HepG2 (cell line): ENCODE results near the gene BPHL. TPM values are rescaled to one million over a fixed set of nuclear protein-coding genes. Genes with fewer than 3 reads are reported as not detected.

Experiments used
- CTCF ChIP-seq: sonication (generic); formaldehyde crosslinking; IDR thresholded peaks from 2 replicates; pipeline ENCODE4 v1.5.0; 2020; ENCODE audit warnings: mild to moderate bottlenecking, missing genetic modification reagents, moderate library complexity
- FOXK1 ChIP-seq: sonication (generic); formaldehyde crosslinking; IDR thresholded peaks from 2 replicates; pipeline ENCODE4 v1.4.0; 2020; ENCODE audit warnings: low read depth, missing genetic modification reagents, borderline replicate concordance
- FOXO4 ChIP-seq: sonication (generic); formaldehyde crosslinking; conservative IDR thresholded peaks from 2 replicates; pipeline ENCODE4 v1.8.1; 2023; ENCODE audit warnings: missing genetic modification reagents
- IRX3 ChIP-seq: sonication (generic); formaldehyde crosslinking; IDR thresholded peaks from 2 replicates; pipeline ENCODE4 v1.8.1; 2023; ENCODE audit warnings: mild to moderate bottlenecking, low read depth, missing genetic modification reagents, borderline replicate concordance
- KAT8 ChIP-seq: IDR thresholded peaks from 2 replicates; pipeline ENCODE4 v1.6.1; 2016; ENCODE audit warnings: missing genetic modification reagents, missing compliant biosample characterization
- MED8 ChIP-seq: sonication (generic); formaldehyde crosslinking; IDR thresholded peaks from 2 replicates; pipeline ENCODE4 v1.8.1; 2023; ENCODE audit warnings: mild to moderate bottlenecking, missing genetic modification reagents; ENCODE audit not compliant: insufficient replicate concordance
- NR2F6 ChIP-seq, 2 experiments: IDR thresholded peaks; 2 replicates each; pipeline ENCODE4 v1.6.1; 2016; ENCODE audit warnings: antibody characterized with exemption in 1 of 2, mild to moderate bottlenecking in 1 of 2
- PCBP1 ChIP-seq: fragments of 200-400 bp; formaldehyde crosslinking; IDR thresholded peaks from 2 replicates; pipeline ENCODE4 v1.6.1; 2017; ENCODE audit warnings: mild to moderate bottlenecking, low read depth, low read length, borderline replicate concordance
- PITX1 ChIP-seq: sonication (generic); formaldehyde crosslinking; IDR thresholded peaks from 2 replicates; pipeline ENCODE4 v1.5.1; 2020; ENCODE audit warnings: mild to moderate bottlenecking, missing genetic modification reagents
- POGZ ChIP-seq: sonication (generic); formaldehyde crosslinking; IDR thresholded peaks from 2 replicates; pipeline ENCODE4 v1.4.0; 2020; ENCODE audit warnings: mild to moderate bottlenecking, missing genetic modification reagents
- PTBP1 ChIP-seq: fragments of 200-400 bp; formaldehyde crosslinking; IDR thresholded peaks from 2 replicates; pipeline ENCODE4 v1.6.1; 2018; ENCODE audit warnings: low read length, low read depth; ENCODE audit not compliant: poor library complexity, severe bottlenecking
- SPEN ChIP-seq: sonication (generic); formaldehyde crosslinking; IDR thresholded peaks from 2 replicates; pipeline ENCODE4 v1.5.1; 2020; ENCODE audit warnings: low read depth, mild to moderate bottlenecking, missing genetic modification reagents
- THAP9 ChIP-seq: sonication (generic); formaldehyde crosslinking; IDR thresholded peaks from 2 replicates; pipeline ENCODE4; 2020; ENCODE audit warnings: missing genetic modification reagents, mild to moderate bottlenecking, borderline replicate concordance
- ZNF230 ChIP-seq: sonication (generic); formaldehyde crosslinking; IDR thresholded peaks from 2 replicates; pipeline ENCODE4 v1.4.0; 2020; ENCODE audit warnings: mild to moderate bottlenecking, missing genetic modification reagents
- ZNF558 ChIP-seq: sonication (generic); formaldehyde crosslinking; IDR thresholded peaks from 2 replicates; pipeline ENCODE4 v1.9.0; 2022; ENCODE audit warnings: mild to moderate bottlenecking, missing genetic modification reagents, borderline replicate concordance
- ZNF598 ChIP-seq: sonication (generic); formaldehyde crosslinking; IDR thresholded peaks from 2 replicates; pipeline ENCODE4 v1.5.1; 2020; ENCODE audit warnings: mild to moderate bottlenecking, missing genetic modification reagents, borderline replicate concordance
- ZNF607 ChIP-seq: sonication (generic); formaldehyde crosslinking; IDR thresholded peaks from 2 replicates; pipeline ENCODE4 v1.5.1; 2020; ENCODE audit warnings: missing genetic modification reagents, mild to moderate bottlenecking, borderline replicate concordance
- ZNF672 ChIP-seq: sonication (generic); formaldehyde crosslinking; IDR thresholded peaks from 2 replicates; pipeline ENCODE4 v1.8.1; 2022; ENCODE audit warnings: missing genetic modification reagents
- ZNF839 ChIP-seq: sonication (generic); formaldehyde crosslinking; IDR thresholded peaks from 2 replicates; pipeline ENCODE4 v1.4.0; 2020; ENCODE audit warnings: missing genetic modification reagents, mild to moderate bottlenecking, borderline replicate concordance
- ZSCAN20 ChIP-seq: sonication (generic); formaldehyde crosslinking; IDR thresholded peaks from 2 replicates; pipeline ENCODE4 v1.4.0; 2020; ENCODE audit warnings: missing genetic modification reagents, mild to moderate bottlenecking, borderline replicate concordance
- ZSCAN31 ChIP-seq: sonication (generic); formaldehyde crosslinking; IDR thresholded peaks from 2 replicates; pipeline ENCODE4 v1.5.0; 2020; ENCODE audit warnings: low read depth, mild to moderate bottlenecking, missing genetic modification reagents
- polyA plus RNA-seq, 8 experiments: library from polyadenylated mRNA; depleted of rRNA in 3 of 8; stranded (reverse) in 7 of 8; unstranded in 1 of 8; fragments of >200 nt; fragmentation: Illumina TruSeq in 4 of 8; extraction: Trizol in 4 of 8; gene quantifications; 2 replicates each; pipeline versions ENCODE4 v1.2.1 to v1.2.3, GENCODE V29; 2011 to 2016; ENCODE audit warnings: low read depth in 4 of 8, missing spikeins in 1 of 8, mixed read lengths in 1 of 8; ENCODE audit not compliant: insufficient read depth in 1 of 8
- total RNA-seq, 5 experiments: library from RNA; depleted of rRNA; stranded (reverse); fragments of >200 nt; fragmentation: Illumina TruSeq; extraction: Trizol; gene quantifications; 2 replicates each; pipeline ENCODE4 v1.2.3, GENCODE V29; 2016; ENCODE audit warnings: low read depth in 1 of 5
- TF ChIP-seq, protein P1 (sequence below): sonication (generic); formaldehyde crosslinking; IDR thresholded peaks from 2 replicates; pipeline ENCODE4 v1.8.1; 2023; ENCODE audit warnings: mild to moderate bottlenecking, missing genetic modification reagents

The BPHL gene
- total and polyA plus RNA-seq, 2 of the 13 experiments (the other 11 are each of a cell fraction or from before 2014, with no cell fraction given): 37.8 to 39.5 TPM

- TF ChIP-seq PITX1: peak; percentile 88; the same call in 1 of the 2 replicates
- no peak for TF ChIP-seq NR2F6 (IDR thresholded peaks at IDR 0.05)
- peak; percentile 13; the same call in 1 of the 2 replicates for TF ChIP-seq NR2F6 (CRISPR knock-in tag; IDR thresholded peaks at IDR 0.05)
- peak; percentile 76 for TF ChIP-seq POGZ (CRISPR knock-in tag)
- peak; percentile 96; the same call in 1 of the 2 replicates for TF ChIP-seq ZNF607 (CRISPR knock-in tag)
- TF ChIP-seq PCBP1: 0 out of 2 replicates have a peak, but pooled peaks have one; percentile 85
- TF ChIP-seq ZNF230 (CRISPR knock-in tag): peak; percentile 92
- TF ChIP-seq ZNF672: peak; percentile 51; the same call in 1 of the 2 replicates
- TF ChIP-seq ZNF839 (CRISPR knock-in tag): no peak
- peak; percentile 97 for TF ChIP-seq ZSCAN31
- 0 out of 2 replicates have a peak, but pooled peaks have one; percentile 82 for TF ChIP-seq ZSCAN20 (CRISPR knock-in tag)
- TF ChIP-seq CTCF (CRISPR knock-in tag): peak; percentile 63
- peak; percentile 82; the same call in 1 of the 2 replicates for TF ChIP-seq IRX3 (CRISPR knock-in tag)
- TF ChIP-seq, protein P1, sequence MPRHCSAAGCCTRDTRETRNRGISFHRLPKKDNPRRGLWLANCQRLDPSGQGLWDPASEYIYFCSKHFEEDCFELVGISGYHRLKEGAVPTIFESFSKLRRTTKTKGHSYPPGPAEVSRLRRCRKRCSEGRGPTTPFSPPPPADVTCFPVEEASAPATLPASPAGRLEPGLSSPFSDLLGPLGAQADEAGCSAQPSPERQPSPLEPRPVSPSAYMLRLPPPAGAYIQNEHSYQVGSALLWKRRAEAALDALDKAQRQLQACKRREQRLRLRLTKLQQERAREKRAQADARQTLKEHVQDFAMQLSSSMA (CRISPR knock-in tag): peak; percentile 96
- peak; percentile 58 for TF ChIP-seq FOXK1
- TF ChIP-seq PTBP1: no peak
- TF ChIP-seq KAT8 (CRISPR knock-in tag): peak; percentile 70
- TF ChIP-seq ZNF558 (CRISPR knock-in tag): peak; percentile 92; the same call in 1 of the 2 replicates
- peak; percentile 87 for TF ChIP-seq SPEN (CRISPR knock-in tag)
- TF ChIP-seq MED8 (CRISPR knock-in tag): no peak
- TF ChIP-seq THAP9 (CRISPR knock-in tag): peak; percentile 90
- peak; percentile 97 for TF ChIP-seq ZNF598 (CRISPR knock-in tag)
- no peak for TF ChIP-seq FOXO4
Observed at GRCh38 chr6:3118353-3119039, at the start of gene BPHL (continued).
